GM19467 (cell line): ENCODE data around the gene RYR1.

Source experiments
- ATAC-seq: cut with Tn5 transposase; IDR thresholded peaks from one replicate; pipeline ENCODE4 v1.9.1; 2021; ENCODE audit warnings: mild to moderate bottlenecking, moderate library complexity; ENCODE audit not compliant: unreplicated experiment

RYR1 gene

GRCh38 chr19:38433268-38433733, at the start of gene RYR1:
RYR1 (plus strand) TSS chr19:38433691; CDS start chr19:38433830, 139 bp downstream.
- ATAC-seq = no peak

GRCh38 chr19:38383743-38384142, 49.7 kb upstream of the RYR1 start:
- ATAC-seq = no peak

GRCh38 chr19:38384209-38385027, 49.1 kb upstream of the RYR1 start:
- ATAC-seq = no peak

- ATAC-seq = no peak
These were observed 48.3 kb upstream of the RYR1 start for GRCh38 chr19:38385057-38385803.

- ATAC-seq = no peak
These were observed 47.7 kb upstream of the RYR1 start for GRCh38 chr19:38385804-38386257.

- ATAC-seq = no peak
These were observed 47.1 kb upstream of the RYR1 start for GRCh38 chr19:38386300-38386970.

- no peak for ATAC-seq
These were observed 46.4 kb upstream of the RYR1 start for GRCh38 chr19:38386971-38387549.

- ATAC-seq = no peak
These were observed 45.7 kb upstream of the RYR1 start, which contains the start of gene GGN for GRCh38 chr19:38387550-38388348. GGN (minus strand) TSS chr19:38388034; CDS start chr19:38387261, 773 bp downstream.

GRCh38 chr19:38388349-38389100, 45.0 kb upstream of the RYR1 start, which contains the start of gene SPRED3:
SPRED3 (plus strand) TSS chr19:38388697; CDS start chr19:38390303, 1,606 bp downstream.
- ATAC-seq = no peak

GRCh38 chr19:38389101-38389925, 44.2 kb upstream of the RYR1 start:
- ATAC-seq = no peak

GRCh38 chr19:38389957-38390924, 43.2 kb upstream of the RYR1 start:
- no peak for ATAC-seq

- ATAC-seq = no peak
These were observed 41.5 kb upstream of the RYR1 start for GRCh38 chr19:38391911-38392464.

- ATAC-seq = no peak
These were observed 40.7 kb upstream of the RYR1 start for GRCh38 chr19:38392707-38393308.

GRCh38 chr19:38394488-38394887, 39.0 kb upstream of the RYR1 start:
- no peak for ATAC-seq

- no peak for ATAC-seq
These were observed 37.9 kb upstream of the RYR1 start for GRCh38 chr19:38395381-38396114.

- ATAC-seq = no peak
These were observed 34.4 kb upstream of the RYR1 start for GRCh38 chr19:38399081-38399480.
